ENCODE data around the gene AARSD1.
A peak's percentile ranks its signal among the peaks of the same experiment; 100 is the strongest.

The AARSD1 gene

GRCh38 chr17:42967925-42968324 is 3.7 kb upstream of the AARSD1 start:
- no peak overlapping the region for H3K4me3 ChIP-seq (ENCODE audit: low read depth, low read length)
- TF ChIP-seq CTCF (IDR thresholded peaks at IDR 0.05; ENCODE audit: low read depth, low read length, missing control alignments), result no peak
- DNase-seq (ENCODE audit: low read depth), result no peak
- in situ Hi-C loops (cut with HindIII; ENCODE audit: low sequenced_read_pairs), result no loop called here

GRCh38 chr17:42953669-42954068 is 10.6 kb downstream of the AARSD1 start:
- H3K4me3 ChIP-seq (ENCODE audit: low read depth, low read length), result no peak overlapping the region
- no peak for TF ChIP-seq CTCF (IDR thresholded peaks at IDR 0.05; ENCODE audit: low read depth, low read length, missing control alignments)
- DNase-seq (ENCODE audit: low read depth), result no peak
- in situ Hi-C loops (cut with HindIII; ENCODE audit: low sequenced_read_pairs), result no loop called here

GRCh38 chr17:42950044-42950783 is 14.0 kb downstream of the AARSD1 start:
- TF ChIP-seq CTCF (IDR thresholded peaks at IDR 0.05; ENCODE audit: low read depth, low read length, missing control alignments), result no peak
- H3K4me3 ChIP-seq (ENCODE audit: low read depth, low read length), result no peak overlapping the region
- DNase-seq (ENCODE audit: low read depth), result no peak
- in situ Hi-C loops (cut with HindIII; ENCODE audit: low sequenced_read_pairs), result no loop called here

GRCh38 chr17:42946812-42947211 is 17.4 kb downstream of the AARSD1 start:
- no peak overlapping the region for H3K4me3 ChIP-seq (ENCODE audit: low read depth, low read length)
- in situ Hi-C loops (cut with HindIII; ENCODE audit: low sequenced_read_pairs), result no loop called here
- no peak for DNase-seq (ENCODE audit: low read depth)
- TF ChIP-seq CTCF (IDR thresholded peaks at IDR 0.05; ENCODE audit: low read depth, low read length, missing control alignments), result no peak

- no peak overlapping the region for H3K4me3 ChIP-seq (ENCODE audit: low read depth, low read length)
- no peak for DNase-seq (ENCODE audit: low read depth)
- TF ChIP-seq CTCF (IDR thresholded peaks at IDR 0.05; ENCODE audit: low read depth, low read length, missing control alignments), result no peak
- in situ Hi-C loops (cut with HindIII; ENCODE audit: low sequenced_read_pairs), result no loop called here
Observed at GRCh38 chr17:42944211-42944610, 20.0 kb downstream of the AARSD1 start.

GRCh38 chr17:42937712-42938596 is 26.3 kb downstream of the AARSD1 start:
- DNase-seq (ENCODE audit: low read depth), result peak; percentile 36
- in situ Hi-C loops (cut with HindIII; ENCODE audit: low sequenced_read_pairs), result no loop called here
- H3K4me3 ChIP-seq (ENCODE audit: low read depth, low read length), result no peak overlapping the region
- peak; percentile 76 for TF ChIP-seq CTCF (IDR thresholded peaks at IDR 0.05; ENCODE audit: low read depth, low read length, missing control alignments)
